Activated CD4-positive, alpha-beta T cell treated with anti-CD3 and anti-CD28 coated beads, Interleukin-2, amount 50 U/mL, for 48 hours (primary cell): ENCODE results near the gene RAB3GAP2.
A peak's percentile ranks its signal among the peaks of the same experiment; 100 is the strongest.
"Not testable (repeated sequence)": the region's sequence is repeated elsewhere in the genome, so short reads cannot be mapped to it uniquely, and the experiment has no call there.

Source experiments
- DNase-seq, 2 experiments: peaks; one replicate each; pipeline ENCODE4 v3.0.0-alpha.2; 2020

RAB3GAP2 gene

DNA sequence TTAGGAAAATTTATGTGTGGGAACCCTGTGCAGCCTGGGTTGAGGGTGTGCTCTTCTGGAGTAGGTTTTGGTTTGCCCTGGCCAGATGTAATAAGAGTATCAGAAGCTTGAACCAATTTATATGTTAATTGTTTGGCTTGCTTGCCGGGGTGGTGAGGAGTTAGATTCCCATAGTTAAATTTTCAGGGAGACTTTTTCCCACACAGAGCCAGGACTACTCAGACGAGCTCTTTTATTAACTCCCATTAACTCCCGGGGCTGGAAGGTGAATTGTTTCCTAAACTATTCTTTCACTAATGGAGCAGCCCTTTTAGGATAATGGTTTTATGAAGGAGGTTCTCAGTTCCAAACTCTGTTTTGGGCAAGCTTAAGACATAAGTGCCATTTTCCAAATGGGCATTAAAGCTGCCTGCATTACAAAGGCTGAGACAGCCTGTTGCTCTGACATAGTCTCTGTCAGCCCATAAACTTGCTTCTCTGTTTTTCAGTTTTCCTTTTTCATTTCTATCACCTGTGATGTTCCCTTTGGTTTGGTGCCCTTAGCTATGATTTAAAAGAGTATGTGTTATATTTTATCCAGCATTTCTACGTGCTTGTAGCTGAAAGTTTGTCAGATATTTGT, 18.0 kb upstream of the RAB3GAP2 start:
- no peak for DNase-seq

- DNase-seq = no peak
Observed at GRCh38 chr1:220287129-220287528, 14.9 kb upstream of the RAB3GAP2 start.

GRCh38 chr1:220283625-220284024, 11.4 kb upstream of the RAB3GAP2 start:
- DNase-seq = no peak

GRCh38 chr1:220281159-220281574, 8.9 kb upstream of the RAB3GAP2 start:
- no peak for DNase-seq

DNA sequence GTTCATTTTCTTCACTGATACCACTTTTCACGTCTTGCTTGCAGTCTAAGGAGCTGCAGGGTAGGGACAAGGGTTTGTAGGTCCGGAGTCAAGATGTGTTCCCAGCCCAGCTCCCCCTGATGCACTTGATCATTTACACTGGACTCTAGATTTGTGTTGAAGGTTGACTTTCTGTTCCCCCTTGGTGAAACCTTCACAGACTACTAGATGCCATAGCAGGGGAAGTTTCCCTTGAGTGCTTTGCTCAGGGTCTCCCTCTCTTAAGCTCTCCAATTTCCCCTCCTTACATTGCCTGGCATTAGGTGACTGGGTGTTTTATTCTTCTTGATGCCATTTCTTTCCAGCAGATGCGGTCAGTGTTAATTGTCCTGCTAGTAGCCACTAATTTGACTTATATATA, 8.0 kb upstream of the RAB3GAP2 start:
- DNase-seq = no peak

DNA sequence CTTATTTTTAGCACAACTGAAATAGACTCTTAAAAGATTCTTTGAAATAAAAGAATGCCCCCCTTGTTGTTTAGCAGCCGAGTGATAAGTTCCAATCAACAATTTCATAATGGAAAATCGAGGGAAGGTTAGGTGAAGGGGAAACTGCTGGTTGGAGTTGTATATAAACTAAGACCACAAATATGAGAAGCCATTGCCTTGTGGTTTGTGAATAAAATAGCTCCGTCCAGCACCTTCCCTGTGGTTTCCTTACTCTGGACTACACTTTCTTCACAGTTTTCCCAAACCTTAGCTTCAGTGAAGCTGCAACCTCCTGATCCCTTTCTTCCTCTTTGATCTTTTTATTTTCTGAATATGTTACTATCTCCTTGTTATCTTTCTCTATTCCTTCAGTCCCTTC, 6.7 kb upstream of the RAB3GAP2 start:
- DNase-seq = no peak

- no peak for DNase-seq
Observed at GRCh38 chr1:220275430-220275829, 3.2 kb upstream of the RAB3GAP2 start.

DNA sequence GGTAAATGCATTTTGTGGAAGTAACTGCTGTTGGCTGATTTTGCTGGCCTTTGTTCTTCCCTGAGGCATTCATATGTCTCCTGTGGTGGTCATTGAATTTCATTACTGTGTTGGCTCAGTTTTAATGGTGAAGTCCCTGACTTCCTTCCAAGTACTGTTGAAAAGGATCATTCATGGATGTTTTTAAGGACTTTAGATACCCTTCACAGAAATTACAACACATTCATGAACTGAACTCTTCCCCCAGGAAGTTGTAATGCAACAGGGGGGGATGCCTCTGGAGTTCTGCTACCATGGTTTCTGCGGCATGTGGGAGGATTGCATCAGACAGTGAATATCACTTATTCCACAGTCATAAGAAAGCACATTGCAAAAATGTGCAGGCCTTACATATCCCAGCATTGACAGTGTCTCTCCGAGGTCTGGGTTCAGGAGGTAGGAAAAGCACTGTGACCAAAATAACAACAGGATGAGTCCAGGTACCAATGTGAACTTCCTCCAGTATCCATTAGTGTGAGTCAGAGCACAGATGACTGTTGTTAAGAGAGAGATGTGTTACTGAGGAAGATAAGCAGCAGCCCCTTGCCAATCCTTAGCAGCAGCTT, 2.1 kb upstream of the RAB3GAP2 start:
- DNase-seq = no peak

DNA sequence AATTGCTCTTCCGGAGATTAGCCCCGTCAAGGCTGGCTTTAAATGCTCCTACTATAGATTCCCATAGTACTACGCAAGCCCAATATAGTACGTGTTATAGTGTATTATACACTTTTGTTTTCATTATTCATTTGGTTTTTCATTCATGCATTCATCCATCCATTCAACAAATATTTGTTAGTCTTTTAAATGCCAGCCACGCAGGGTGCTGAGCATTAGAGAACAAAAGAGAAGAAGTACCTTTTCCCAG, 513 bp upstream of the RAB3GAP2 start:
- DNase-seq = no peak

DNA sequence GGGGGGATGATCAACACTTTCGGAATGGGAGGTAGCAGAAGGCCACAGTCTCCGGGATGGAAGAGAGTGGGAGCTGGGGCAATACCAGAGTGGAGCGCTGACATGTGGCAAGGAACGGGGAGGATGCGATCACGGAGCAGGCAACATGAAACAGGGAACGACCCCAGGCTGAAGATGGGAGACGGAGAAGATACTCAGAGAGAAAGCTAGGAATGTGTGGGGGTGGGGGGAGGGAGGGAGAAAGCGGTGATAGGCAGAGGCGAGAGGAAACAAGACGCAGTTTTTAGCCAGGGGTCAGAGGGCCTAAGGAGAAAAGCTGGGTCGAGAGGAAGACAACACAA, 577 bp downstream of the RAB3GAP2 start:
- DNase-seq = peak; percentile 22 to 37

DNA sequence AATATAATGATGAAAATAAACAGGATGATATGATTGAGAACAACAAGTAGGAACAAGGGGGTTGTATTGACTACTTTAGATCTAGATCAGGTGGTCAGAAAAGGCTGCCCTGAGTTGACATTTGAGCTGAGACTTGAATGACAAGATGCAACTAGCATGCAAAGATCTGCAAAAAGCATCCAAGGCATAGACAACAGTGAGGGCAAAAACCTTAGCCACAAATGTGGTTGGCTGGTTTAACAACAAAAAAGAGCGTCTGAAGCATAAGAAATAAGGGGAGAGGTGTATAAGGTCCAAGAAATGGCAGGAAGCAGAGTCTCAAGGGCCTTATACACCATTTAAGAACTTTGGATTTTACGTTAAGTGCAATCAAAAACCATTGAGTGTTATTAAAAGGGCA, 3.2 kb downstream of the RAB3GAP2 start:
- no peak for DNase-seq

DNA sequence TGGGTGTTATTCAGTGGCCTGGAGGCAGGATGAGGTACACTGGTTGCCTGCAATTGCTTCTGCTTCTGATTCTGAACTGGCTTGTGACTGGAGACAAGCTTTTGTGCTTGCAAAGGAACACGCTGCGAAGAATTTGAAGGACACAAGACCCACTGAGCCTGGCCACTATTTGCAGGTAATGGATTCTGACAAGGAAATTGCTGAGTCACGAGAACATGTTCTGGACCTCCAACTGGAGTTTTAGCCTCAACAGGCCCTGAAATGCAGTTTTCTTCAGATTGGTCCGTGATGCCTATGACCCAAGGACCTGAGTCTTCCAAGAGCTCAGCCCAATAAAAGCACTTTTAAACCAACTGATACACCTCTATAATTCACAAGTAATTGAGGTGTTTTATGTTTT, 4.6 kb downstream of the RAB3GAP2 start:
- no peak for DNase-seq

DNA sequence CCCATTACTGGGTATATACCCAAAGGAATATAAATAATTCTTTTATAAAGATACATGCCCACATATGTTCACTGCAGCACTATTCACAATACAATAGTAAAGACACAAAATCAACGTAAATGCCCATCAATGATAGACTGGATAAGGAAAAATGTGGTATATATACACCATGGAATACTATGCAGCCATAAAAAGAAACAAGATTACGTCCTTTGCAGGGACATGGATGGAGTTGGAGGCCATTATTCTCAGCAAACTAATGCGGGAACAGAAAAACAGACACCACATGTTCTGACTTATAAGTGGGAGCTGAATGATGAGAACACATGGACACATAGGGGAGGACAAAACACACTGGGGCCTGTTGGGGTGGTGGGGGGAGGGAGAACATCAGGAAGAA, 12.0 kb downstream of the RAB3GAP2 start:
- not testable (repeated sequence) for DNase-seq

- not testable (repeated sequence) for DNase-seq
Observed at GRCh38 chr1:220259756-220260155, 12.5 kb downstream of the RAB3GAP2 start.

- not testable (repeated sequence) for DNase-seq
Observed at GRCh38 chr1:220256194-220256593, 16.1 kb downstream of the RAB3GAP2 start.

DNA sequence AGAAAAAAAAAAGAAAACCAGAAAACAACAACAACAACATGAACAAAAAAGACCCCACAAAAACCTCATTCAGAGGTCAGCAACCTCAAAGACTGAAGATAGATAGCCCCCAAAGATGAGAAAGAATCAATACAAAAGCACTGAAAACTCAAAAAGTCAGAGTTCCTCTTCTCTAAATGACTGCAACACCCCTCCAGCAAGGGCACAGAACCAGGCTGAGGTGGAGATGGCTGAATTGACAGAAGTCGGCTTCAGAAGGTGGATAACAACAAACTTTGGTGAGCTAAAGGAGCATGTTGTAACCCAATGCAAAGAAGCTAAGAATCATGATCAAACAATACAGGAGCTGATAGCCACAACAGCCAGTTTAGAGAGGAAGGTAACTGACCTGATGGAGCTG, 17.0 kb downstream of the RAB3GAP2 start:
- no peak for DNase-seq

DNA sequence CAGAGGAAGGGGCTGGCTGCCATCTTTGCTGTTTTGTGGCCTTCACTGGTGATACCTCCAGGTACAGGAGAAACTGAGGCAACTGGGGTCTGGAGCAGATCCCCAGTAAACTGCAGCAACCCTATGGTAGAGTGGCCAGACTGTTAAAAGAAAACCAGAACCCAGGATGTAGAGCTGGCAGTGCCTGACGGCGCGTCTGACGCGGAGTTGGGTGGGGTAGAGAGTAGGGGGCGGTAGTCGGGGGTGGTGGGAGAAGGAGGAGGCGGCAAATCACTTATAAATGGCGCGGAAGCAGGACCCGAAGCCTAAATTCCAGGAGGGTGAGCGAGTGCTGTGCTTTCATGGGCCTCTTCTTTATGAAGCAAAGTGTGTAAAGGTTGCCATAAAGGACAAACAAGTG, 19.0 kb downstream of the RAB3GAP2 start:
- DNase-seq = not testable (repeated sequence)

- DNase-seq = no peak
Observed at GRCh38 chr1:220251272-220251671, 21.0 kb downstream of the RAB3GAP2 start.

GRCh38 chr1:220250681-220251080, 21.6 kb downstream of the RAB3GAP2 start:
- no peak for DNase-seq

GRCh38 chr1:220249522-220249921, 22.7 kb downstream of the RAB3GAP2 start:
- DNase-seq = no peak

GRCh38 chr1:220248715-220249265, 23.5 kb downstream of the RAB3GAP2 start:
- not testable (repeated sequence) for DNase-seq

GRCh38 chr1:220245900-220246299, 26.4 kb downstream of the RAB3GAP2 start:
- DNase-seq = not testable (repeated sequence)

- no peak for DNase-seq
Observed at GRCh38 chr1:220243947-220244346, 28.3 kb downstream of the RAB3GAP2 start.

DNA sequence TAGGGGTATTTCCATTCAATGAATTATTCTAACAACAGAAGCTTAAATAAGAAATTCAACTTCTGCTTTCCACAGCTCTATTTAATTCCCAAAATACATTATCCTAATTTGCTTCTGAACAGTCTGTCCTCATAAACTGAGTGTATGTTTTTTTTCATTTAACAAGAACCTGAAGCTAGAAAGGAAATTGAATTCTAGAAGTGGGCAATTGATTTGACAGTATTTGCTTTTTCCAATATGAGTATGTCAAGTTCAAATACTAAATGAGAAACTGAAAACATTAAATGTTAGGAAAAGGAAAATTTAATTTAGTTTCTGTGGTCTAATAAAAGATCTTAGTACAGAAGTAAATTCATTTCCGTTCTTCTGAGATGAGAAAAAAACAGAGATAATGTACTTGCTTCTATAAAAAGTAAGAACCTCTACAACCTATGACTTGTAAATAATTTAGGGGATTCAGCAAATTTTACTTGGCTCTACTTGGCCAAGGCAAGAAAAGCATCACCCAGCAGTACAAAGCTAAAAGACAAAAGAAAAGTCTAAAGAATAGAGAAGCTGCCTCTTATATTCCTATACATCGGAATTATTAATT, 31.1 kb downstream of the RAB3GAP2 start:
- DNase-seq = no peak

DNA sequence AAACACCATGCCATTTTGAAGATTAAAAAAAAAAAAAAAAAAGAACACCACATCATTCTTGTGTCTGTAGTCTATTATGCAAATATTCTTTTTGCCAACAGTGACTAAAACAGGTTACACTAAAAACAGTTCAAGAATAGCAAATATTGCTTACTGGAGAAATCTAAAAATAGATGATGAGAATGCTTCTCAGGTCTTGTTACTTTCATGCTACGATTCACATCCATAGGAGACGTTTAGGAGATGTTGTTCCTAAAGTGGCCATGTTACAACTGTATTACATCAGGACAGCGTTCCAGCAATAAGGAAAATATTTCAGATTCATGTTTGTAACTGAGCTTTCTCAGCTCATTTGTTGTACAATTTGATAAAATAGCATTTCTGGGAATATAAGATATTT, 32.3 kb downstream of the RAB3GAP2 start:
- no peak for DNase-seq
